A673 (cell line): ENCODE data around the gene MMD.

Source experiments
- EZH2 ChIP-seq: fragments of 200-600 bp; sonication (generic); IDR thresholded peaks from 2 replicates; pipeline ENCODE4 v1.6.1; 2017; ENCODE audit warnings: borderline replicate concordance, low read depth, mild to moderate bottlenecking, mixed read lengths, antibody characterized with exemption, low read length; ENCODE audit not compliant: poor library complexity, severe bottlenecking
- TF ChIP-seq, protein P1 (sequence below): fragments of 300-800, 200-600 bp; sonication (generic); conservative IDR thresholded peaks from 2 replicates; pipeline ENCODE4 v1.5.1; 2017; ENCODE audit warnings: low read depth, mild to moderate bottlenecking, antibody characterized with exemption, low read length, moderate library complexity, mixed read lengths

DNA sequence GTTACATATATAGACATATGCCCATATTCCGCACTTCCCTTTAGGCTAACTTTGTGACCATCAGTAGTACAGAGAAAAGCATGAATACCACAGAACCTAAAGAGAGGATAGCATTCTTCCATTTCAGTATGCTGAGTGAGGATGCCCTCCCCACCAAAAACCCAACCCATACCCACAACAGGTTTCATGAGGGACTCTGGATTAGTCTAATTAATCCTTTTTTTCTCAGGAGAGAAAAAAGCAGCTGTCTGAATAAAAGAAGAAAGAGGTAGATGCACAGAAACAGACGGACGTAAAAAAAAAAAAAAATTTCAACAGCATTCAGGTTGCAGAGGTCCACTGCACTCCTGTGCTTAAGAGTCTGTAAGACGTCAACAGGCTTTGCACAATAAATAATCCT, 6.7 kb downstream of the MMD start:
- TF ChIP-seq, protein P1, sequence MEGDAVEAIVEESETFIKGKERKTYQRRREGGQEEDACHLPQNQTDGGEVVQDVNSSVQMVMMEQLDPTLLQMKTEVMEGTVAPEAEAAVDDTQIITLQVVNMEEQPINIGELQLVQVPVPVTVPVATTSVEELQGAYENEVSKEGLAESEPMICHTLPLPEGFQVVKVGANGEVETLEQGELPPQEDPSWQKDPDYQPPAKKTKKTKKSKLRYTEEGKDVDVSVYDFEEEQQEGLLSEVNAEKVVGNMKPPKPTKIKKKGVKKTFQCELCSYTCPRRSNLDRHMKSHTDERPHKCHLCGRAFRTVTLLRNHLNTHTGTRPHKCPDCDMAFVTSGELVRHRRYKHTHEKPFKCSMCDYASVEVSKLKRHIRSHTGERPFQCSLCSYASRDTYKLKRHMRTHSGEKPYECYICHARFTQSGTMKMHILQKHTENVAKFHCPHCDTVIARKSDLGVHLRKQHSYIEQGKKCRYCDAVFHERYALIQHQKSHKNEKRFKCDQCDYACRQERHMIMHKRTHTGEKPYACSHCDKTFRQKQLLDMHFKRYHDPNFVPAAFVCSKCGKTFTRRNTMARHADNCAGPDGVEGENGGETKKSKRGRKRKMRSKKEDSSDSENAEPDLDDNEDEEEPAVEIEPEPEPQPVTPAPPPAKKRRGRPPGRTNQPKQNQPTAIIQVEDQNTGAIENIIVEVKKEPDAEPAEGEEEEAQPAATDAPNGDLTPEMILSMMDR = no peak
- no peak for TF ChIP-seq EZH2
